Stimulated activated CD4-positive, alpha-beta T cell treated with anti-CD3 and anti-CD28 coated beads, Interleukin-12 subunit alpha, Interleukin-12 subunit beta, amount 100 ng/mL, for 24 hours (primary cell): ENCODE measurements around the gene PCSK4.
A peak's percentile ranks its signal among the peaks of the same experiment; 100 is the strongest.
"Not testable (repeated sequence)": the region's sequence is repeated elsewhere in the genome, so short reads cannot be mapped to it uniquely, and the experiment has no call there.

Experiments used
- DNase-seq, 2 experiments: peaks; one replicate each; pipeline ENCODE4 v3.0.0-alpha.2; 2020; ENCODE audit warnings: low read depth in 2 of 2

Gene PCSK4

GRCh38 chr19:1522061-1522460 lies 31.9 kb upstream of the PCSK4 start:
- DNase-seq = no peak

- DNase-seq = no peak
These were observed 31.5 kb upstream of the PCSK4 start for GRCh38 chr19:1521636-1522035.

- no peak for DNase-seq
These were observed 30.1 kb upstream of the PCSK4 start for GRCh38 chr19:1520203-1520780.

GRCh38 chr19:1519802-1520201 lies 29.7 kb upstream of the PCSK4 start:
- DNase-seq = not testable (repeated sequence)

DNA sequence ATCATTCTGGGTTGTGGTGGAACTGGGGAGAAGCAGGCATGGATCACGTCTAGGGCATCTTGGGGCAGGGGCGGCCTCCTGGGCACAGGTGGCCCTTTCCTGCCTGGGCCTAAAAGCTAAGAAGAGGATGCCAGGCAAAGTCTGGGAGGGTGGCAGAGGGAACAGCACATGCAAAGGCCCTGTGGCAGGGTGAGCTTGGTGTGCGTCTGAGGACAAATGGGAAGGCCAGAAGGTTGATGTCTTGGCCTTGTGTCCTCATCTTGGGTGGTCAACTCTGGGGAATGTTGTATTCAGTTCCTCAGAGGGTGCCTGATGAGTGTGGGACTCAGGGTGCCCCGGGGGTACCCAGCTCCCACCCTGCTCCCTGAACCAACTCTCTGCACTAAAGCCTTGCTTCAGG lies 28.3 kb upstream of the PCSK4 start:
- DNase-seq = no peak

DNA sequence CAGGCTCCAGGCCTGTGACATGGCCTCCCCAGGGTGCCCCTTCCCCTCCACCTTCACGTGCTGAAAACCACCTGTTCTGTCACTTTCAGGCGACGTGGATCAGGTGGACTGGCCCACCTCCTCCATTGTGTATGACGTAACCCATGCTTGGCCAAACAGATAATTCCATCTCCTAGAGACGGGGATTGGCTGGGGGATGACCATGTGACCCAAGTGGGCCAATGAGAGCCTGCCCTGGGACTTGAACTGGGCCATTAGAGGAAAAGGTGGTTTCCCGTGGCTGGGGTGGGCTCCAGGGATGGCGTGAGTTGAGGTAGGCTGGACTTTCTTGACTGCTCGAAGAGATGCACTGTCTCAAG lies 26.2 kb upstream of the PCSK4 start:
- no peak for DNase-seq

GRCh38 chr19:1514986-1515721 lies 25.0 kb upstream of the PCSK4 start:
- DNase-seq = no peak

GRCh38 chr19:1514295-1514661 lies 24.1 kb upstream of the PCSK4 start:
- DNase-seq = no peak

DNA sequence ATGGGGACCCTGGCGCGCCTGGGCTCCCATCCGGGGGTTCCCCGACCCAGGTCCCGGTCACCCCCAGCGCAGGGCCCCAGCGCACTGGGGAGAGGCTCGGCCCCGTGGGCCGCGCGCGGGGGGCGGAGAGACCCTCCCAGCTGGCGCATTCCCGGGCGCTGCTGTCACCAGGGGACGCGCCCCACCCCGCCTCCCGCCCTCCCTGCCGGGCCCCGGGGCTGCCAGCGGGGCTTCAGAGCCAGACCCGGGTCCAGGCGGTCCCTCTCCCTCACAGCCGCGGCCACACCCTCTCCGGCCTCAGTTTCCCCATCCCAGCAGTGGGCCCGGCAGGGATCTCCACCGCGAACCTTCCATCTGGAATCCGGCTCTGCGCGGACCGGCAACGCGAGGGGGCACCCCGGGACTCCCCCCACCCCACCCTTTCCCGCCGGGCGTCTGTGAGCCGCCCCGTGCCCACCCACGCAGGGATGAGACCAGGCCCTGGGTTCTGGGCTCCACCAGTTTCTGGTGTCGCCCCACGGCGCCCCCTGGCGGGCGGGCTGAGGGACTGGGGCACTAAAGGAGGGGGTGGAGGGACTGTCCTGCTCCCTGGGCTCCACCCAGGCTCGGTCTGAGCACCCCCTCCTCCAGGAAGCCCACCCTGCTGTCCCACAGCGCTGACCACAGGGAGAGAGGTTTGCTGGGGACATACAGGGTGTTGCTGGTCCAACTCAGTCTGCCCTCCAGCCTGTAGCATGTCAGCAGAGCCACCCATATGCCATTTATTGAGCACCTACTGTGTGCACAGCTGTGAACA lies 23.5 kb upstream of the PCSK4 start:
- peak; percentile 28 to 56 for DNase-seq

DNA sequence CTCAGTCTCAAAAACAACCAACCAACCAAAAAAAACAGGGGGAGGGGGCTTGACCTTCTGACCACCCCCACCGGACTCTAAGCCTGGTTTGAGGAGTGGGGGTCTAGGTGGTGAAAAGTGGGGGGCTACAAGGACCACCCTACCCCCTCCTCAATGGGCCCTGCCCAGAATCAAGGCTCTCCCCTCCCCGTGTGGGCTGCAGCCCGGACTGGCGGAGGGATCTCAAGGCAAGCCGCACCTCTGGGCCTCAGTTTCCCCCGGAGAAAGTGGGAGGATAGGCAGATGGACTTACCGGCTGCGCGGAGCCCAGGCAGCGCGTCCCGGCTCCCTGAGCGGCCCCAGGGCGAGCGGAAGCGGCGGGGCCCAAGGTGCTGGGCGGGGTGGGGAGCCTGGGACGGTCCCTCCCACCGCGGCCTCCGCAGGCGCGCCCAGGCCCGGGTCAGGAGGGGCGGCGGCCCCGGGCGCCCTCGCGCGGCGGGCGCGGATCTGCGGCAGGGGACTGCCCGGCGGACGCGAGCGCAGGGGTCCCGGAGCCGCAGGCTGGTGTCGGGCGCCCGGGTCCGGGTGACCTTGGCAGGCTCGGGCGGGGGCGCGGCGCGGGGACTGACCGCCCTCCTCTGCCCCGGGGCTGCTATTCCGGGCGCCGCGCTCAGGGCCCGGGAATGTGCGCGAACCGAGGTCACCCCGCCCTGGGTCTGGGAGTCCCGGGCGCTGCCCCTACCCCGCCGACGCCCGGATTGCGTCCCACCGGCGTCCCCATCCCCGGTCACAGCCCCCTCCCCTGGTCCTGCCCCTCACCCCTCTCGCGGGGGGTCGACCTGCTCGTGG lies 22.7 kb upstream of the PCSK4 start, which contains the start of gene ADAMTSL5:
Gene ADAMTSL5 (minus strand): TSS at position 349 of the 828 bp plus-strand sequence. CDS start 2,076 bp downstream, outside the sequence.
- DNase-seq = peak; percentile 46 to 69

GRCh38 chr19:1511318-1512317 lies 21.5 kb upstream of the PCSK4 start:
- no peak for DNase-seq

DNA sequence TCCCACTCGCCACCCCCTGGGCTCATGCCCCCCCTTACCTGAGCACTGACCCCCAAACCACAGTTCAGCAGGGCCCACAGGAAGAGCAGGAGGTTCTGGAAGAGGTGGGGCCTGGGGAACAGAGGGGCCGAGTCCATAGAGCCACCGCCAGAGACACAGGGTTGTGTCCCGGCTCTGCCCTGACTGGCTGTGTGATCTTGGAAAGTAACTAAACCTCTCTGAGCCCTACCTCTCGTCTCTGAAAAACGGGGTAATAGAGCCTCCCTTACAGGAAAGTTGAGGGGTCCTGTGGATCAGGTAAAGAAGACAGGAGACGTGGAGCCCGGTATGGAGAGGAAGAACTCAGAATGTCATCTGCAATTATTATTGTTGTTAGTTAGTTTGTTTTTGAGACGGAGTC lies 20.7 kb upstream of the PCSK4 start:
- no peak for DNase-seq

- DNase-seq = no peak
These were observed 20.3 kb upstream of the PCSK4 start for GRCh38 chr19:1510442-1510806.

- no peak for DNase-seq
These were observed 19.7 kb upstream of the PCSK4 start for GRCh38 chr19:1509602-1510441.

GRCh38 chr19:1508507-1508856 lies 18.3 kb upstream of the PCSK4 start:
- no peak for DNase-seq

DNA sequence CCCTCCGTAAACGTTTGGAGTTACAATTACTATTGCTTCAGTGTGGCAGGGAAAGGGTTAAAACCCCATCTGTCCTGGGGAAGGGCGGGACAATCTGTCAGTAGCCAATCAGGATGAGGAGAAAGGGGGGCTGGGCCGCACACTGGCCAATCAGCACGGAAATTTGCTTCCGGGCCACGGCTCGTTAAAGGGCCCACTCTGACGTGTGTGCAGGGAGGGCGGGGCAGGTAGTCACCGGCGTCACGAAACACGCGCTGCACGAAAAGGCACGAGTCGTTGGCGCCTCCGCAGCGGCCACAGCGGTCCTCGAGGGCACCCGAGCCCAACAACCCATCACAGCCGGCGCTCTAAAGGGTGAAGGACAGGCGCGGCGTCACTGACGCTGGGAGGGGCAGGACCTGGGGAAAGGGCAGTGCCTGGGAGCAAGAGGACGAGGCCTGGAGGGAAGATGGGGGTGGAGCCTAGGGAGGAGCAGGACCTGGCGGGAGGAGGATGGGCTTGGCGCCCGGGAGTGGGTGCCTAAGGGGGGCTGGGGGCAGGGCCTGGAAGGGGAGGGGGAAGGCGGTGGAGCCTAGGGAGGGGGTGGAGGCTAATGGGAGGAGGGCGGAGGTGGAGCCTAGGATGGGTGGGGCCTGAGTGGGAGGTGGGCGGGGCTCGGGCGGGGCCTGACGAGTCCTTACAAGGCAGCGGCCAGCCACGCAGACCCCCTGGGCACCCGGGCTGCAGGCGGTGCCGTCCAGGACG lies 17.8 kb upstream of the PCSK4 start:
- peak; percentile 84 to 85 for DNase-seq

GRCh38 chr19:1507192-1507660 lies 17.1 kb upstream of the PCSK4 start:
- no peak for DNase-seq

DNA sequence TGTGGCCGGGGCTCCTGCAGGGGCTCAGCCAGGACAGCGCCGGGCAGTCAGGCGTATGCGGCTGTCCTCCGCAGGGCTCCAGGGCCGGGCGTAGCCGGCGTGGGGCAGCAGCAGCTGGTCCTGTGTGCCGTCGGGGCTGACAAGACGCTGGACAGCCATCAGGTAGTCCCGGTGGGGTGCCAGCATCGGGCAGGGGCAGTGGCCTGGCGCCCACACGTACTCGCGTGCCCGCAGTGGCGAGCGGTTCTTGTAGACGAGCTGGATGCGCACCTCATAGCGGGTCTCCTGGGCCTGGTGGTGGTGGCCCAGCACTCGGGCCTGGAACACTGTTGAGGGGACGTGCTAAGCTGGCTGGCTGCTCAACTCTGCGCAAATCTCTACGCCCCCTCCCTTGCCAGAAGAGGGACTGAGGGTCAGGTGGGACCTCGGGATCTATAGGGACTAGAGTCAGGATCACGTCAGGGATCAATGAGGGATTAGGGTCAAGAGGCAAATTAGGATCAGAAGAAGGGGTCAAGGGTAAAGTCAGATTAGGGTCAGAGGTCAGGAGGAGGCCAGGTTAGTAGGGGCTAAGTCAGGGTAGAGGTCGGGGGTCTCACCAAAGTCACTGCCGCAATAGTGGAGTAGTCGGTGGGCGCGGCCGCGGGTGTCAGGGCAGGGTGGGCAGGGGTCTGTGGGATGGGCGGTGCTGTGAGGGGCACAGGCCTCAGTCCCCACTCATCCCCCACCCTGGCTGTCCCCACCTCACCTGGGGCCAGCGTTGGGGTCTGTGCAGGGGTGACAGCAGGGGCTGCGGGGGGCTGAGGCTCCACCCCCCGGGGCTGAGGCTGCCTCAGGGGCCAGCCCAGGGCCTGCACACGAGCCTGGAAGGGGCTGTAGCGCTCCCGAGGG lies 16.1 kb upstream of the PCSK4 start:
- no peak for DNase-seq
